Pancreas (tissue), 10 donors: ENCODE results near the gene MYH10. TPM values are rescaled to one million over a fixed set of nuclear protein-coding genes. Genes with fewer than 3 reads are reported as not detected.

ENCODE experiments used
- ATAC-seq, 4 donors: fragments of 200-7000 bp; cut with Tn5 transposase; one replicate each; pipeline versions ENCODE4 v1.8.0 to v1.9.1; 2020; ENCODE audit warnings: mild to moderate bottlenecking in 4 of 4, moderate library complexity in 4 of 4
- DNase-seq, 6 donors: peaks; one replicate each; pipeline ENCODE4 v3.0.0-alpha.2; 2020
- FAIRE-seq: peaks from 2 replicates; lab custom pipeline; 2012; peaks lifted over from hg19 to GRCh38; lab: Jason Lieb, UNC
- H3K27ac ChIP-seq, 4 donors: fragments of 200-600 bp; sonication (generic); 1 replicate in 3 of 4; 2 replicates in 1 of 4; pipeline versions ENCODE4 v1.5.0 to v1.8.0; 2020
- H3K27me3 ChIP-seq, 4 donors: fragments of 200-600 bp; one replicate each; pipeline ENCODE4 v1.8.0; 2021
- H3K36me3 ChIP-seq, 3 donors: fragments of 200-600 bp; sonication (generic) in 1 of 3; one replicate each; pipeline versions ENCODE4 v1.5.0 to v1.8.0; 2020 to 2021
- H3K4me1 ChIP-seq, 3 donors: fragments of 200-600 bp; one replicate each; pipeline ENCODE4 v1.8.0; 2021
- H3K4me3 ChIP-seq, 4 donors: fragments of 200-600 bp; sonication (generic) in 2 of 4; one replicate each; pipeline versions ENCODE4 v1.5.0 to v1.8.0; 2020 to 2021
- H3K9me3 ChIP-seq, 4 donors: fragments of 200-600 bp; one replicate each; pipeline ENCODE4 v1.8.0; 2021
- CTCF ChIP-seq, 4 donors: fragments of 200-600 bp; sonication (generic) in 3 of 4; IDR thresholded peaks; one replicate each; pipeline versions ENCODE4 v1.5.0 to v1.8.0; 2021; ENCODE audit warnings: antibody characterized with exemption in 4 of 4
- WGBS, 2 donors: extraction: QIAGEN DNeasy Blood & Tissue Kit; methylation state at CpG; one replicate each; pipeline ENCODE4 v1.1.7; 2013; 5-methylcytosine and 5-hydroxymethylcytosine counted together
- intact Hi-C, 3 donors: fragments of 100-400 bp; cut with DNase I; formaldehyde crosslinking; loops; one replicate each; pipeline versions ENCODE4 v1.11.1 to v1.14.2; 2022
- polyA plus RNA-seq, 2 donors: library from polyadenylated mRNA; stranded (reverse); fragments of 200-250 nt; gene quantifications; one replicate each; pipeline ENCODE4 v1.2.3, GENCODE V29; 2013
- total RNA-seq, 6 donors: library from RNA; stranded (reverse); fragmentation: NEBNext Ultra II Directional in 4 of 6; extraction: Animal tissue kit (Norgen Biotek cat#: 25700) in 4 of 6; gene quantifications; one replicate each; pipeline versions ENCODE4 v1.2.1 to v1.2.4, GENCODE V29; 2021 to 2023
- donor health status: healthy with polysubstance abuse.
- donor health status: DM: no; HTN: no; CAD: no; lungs with moderate emphysema.
- donor health status: DM: no; HTN: no; CAD: no.
- donor health status: control.
- donor health status: control.
- donor health status: Bipolar disorder and iron deficiency.
- donor health status: DM: yes; HTN: yes; CAD: no.
- donor health status: DM: no; HTN: no; CAD: no.
- donor health status: DM: no; HTN: no; CAD: no.
- donor health status: DM: yes; HTN: yes; CAD: no.

MYH10 gene
- total and polyA plus RNA-seq, 8 donors = 4.6 to 28.0 (median 11.3) TPM

DNA sequence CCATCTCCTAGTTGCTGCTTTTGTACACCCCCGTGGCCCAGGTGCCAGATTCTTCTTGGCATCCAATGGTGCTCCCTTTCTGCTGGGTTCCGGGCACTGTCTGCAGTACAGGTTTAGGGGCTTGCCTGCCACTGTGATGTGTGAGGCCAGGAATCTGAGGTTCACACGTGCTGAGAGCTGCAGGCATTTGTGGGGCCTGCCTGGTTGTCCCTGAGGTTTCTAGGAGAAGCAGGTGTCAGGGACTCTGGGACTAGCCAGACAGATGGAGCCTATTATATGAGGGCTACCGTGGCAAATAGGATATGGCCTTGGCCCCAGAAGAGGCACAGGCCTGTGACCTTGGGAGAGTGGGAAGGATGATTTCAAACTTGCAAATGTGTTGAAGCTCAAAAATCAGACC is 165.6 kb downstream of the MYH10 start:
- ATAC-seq = no peak

GRCh38 chr17:8463099-8463498 is 167.4 kb downstream of the MYH10 start:
- TF ChIP-seq CTCF (IDR thresholded peaks at IDR 0.05) = no peak
- 77% methylated on average over 5 of the region's 5 CpGs for WGBS, 2 donors
- DNase-seq (no peak), ATAC-seq (no peak), FAIRE-seq (no peak)
- Histone ChIP-seq H3K4me3 (no peak overlapping the region), H3K36me3 (peaks cover 3 to 45% (median 10%) of the 10 kb centered on the region in 3 donors), H3K27me3 (no peaks in the 10 kb centered on the region), H3K27ac (no peak overlapping the region), H3K9me3 (no peaks in the 10 kb centered on the region), H3K4me1 (no peaks in the 10 kb centered on the region)
- intact Hi-C loops = no loop called here

More for the DNA sequence above, 165.6 kb downstream of the MYH10 start:
- Histone ChIP-seq H3K27me3 (no peaks in the 10 kb centered on the region), H3K4me1 (no peaks in the 10 kb centered on the region), H3K36me3 (peaks cover 3 to 50% (median 10%) of the 10 kb centered on the region in 3 donors), H3K9me3 (no peaks in the 10 kb centered on the region), H3K27ac (no peak overlapping the region), H3K4me3 (no peak overlapping the region)
- 53% methylated on average over 4 of the region's 4 CpGs for WGBS, 2 donors
- intact Hi-C loops = no loop called here
- no peak for TF ChIP-seq CTCF (IDR thresholded peaks at IDR 0.05)
- DNase-seq (no peak), FAIRE-seq (no peak)

DNA sequence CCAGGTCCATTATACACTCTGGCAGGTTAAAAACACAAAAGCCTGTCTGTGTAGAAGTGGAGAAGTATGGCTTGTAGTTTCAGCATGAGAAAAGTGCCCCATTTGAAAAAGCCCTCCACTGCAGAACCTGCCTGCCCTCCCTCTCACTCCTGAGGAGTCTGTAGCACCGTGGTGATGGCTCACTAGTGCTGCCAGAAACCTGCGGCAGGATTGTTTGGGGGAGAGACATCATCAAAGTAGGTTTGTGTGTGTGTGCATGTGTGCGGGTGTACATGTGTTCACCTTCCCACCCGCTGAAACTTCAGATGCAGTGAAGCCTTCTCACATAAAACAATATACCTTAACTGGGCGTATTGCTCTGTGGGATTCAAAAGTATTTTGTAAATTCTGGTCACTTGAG is 168.0 kb downstream of the MYH10 start:
- DNase-seq (no peak), FAIRE-seq (no peak), ATAC-seq (no peak)
- Histone ChIP-seq H3K27me3 (no peaks in the 10 kb centered on the region), H3K4me3 (no peak overlapping the region), H3K36me3 (peaks cover 3 to 40% (median 8%) of the 10 kb centered on the region in 3 donors), H3K27ac (no peak overlapping the region), H3K4me1 (no peaks in the 10 kb centered on the region), H3K9me3 (no peaks in the 10 kb centered on the region)
- TF ChIP-seq CTCF (IDR thresholded peaks at IDR 0.05) = no peak
- WGBS, 2 donors = 66% methylated on average over 5 of the region's 5 CpGs
- intact Hi-C loops = no loop called here

DNA sequence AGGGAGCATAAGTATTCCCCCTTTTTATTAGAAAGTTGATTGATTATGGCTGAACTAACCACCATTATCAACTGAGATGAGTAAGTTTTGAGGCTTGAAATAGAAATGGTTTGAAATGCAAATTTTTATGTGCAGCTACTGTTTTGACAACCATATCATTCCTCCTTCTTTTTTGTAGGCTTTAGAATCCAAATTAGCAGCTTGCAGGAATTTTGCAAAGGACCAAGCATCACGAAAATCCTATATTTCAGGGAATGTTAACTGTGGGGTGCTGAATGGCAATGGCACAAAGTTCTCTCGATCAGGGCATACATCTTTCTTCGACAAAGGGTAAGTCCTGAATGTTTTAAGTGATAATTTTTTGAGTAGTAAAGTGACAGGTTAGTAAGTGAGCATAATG is 170.7 kb downstream of the MYH10 start:
- no peak for FAIRE-seq
- Histone ChIP-seq H3K4me1 (no peaks in the 10 kb centered on the region), H3K27ac (no peak overlapping the region), H3K36me3 (peaks cover 0 to 47% (median 10%) of the 10 kb centered on the region in 3 donors), H3K9me3 (no peaks in the 10 kb centered on the region), H3K4me3 (no peak overlapping the region), H3K27me3 (no peaks in the 10 kb centered on the region)
- WGBS, 2 donors = 95 to 96% methylated on average over 3 of the region's 3 CpGs
- intact Hi-C loops = no loop called here
- ATAC-seq = no peak
- no peak for TF ChIP-seq CTCF (IDR thresholded peaks at IDR 0.05)
- no peak for DNase-seq

DNA sequence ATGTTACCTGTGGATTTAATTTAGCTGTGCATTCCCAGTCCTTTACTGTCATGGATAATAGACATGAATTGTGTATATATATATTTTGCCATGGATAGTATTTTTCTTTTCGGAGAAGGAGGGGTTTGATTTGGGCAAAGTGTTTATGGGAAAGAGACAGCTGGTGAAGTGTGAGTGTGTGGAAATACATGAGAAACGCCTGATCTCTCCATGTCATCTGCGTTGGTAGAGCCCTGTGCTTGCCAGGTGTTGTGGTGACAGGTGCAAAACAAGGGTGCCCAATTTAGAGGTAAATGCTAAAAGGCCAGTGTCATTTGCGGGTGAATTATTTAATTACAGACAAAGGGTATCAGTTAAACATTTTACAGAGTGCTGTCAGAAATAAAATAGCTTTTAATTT is 171.4 kb downstream of the MYH10 start:
- Histone ChIP-seq H3K4me1 (no peaks in the 10 kb centered on the region), H3K27ac (no peak overlapping the region), H3K4me3 (no peak overlapping the region), H3K27me3 (no peaks in the 10 kb centered on the region), H3K9me3 (no peaks in the 10 kb centered on the region), H3K36me3 (peaks cover 0 to 51% (median 11%) of the 10 kb centered on the region in 3 donors)
- no peak for TF ChIP-seq CTCF (IDR thresholded peaks at IDR 0.05)
- FAIRE-seq (no peak), ATAC-seq (peak; percentile 67 to 85 (median 74)), DNase-seq (peak in 1 of 6 donors; percentile 53)
- intact Hi-C loops = no loop called here
- WGBS, 2 donors = 36 to 43% methylated on average over 4 of the region's 4 CpGs
